Measurements from ENCODE around the gene ANTXR1. TPM values are rescaled to one million over a fixed set of nuclear protein-coding genes. Genes with fewer than 3 reads are reported as not detected.

Gene ANTXR1
- total RNA-seq, 1 experiment from 2014 or later = 37.3 TPM

- Histone ChIP-seq H3K4me1 (ENCODE audit: insufficient read depth, low read length) (no peaks in the 10 kb centered on the region), H3K27me3 (ENCODE audit: insufficient read depth, low read length) (no peaks in the 10 kb centered on the region), H3K56ac (ENCODE audit: insufficient read length, low read depth, low read length) (no peak overlapping the region), H3K79me1 (ENCODE audit: insufficient read depth, low read depth, low read length, poor library complexity, severe bottlenecking) (no peaks in the 10 kb centered on the region), H3K18ac (ENCODE audit: insufficient read length, low read depth, low read length) (no peak overlapping the region), H2BK15ac (ENCODE audit: low read depth, low read length) (no peak overlapping the region), H3K9me3 (ENCODE audit: control insufficient read depth, low read depth, low read length) (no peaks in the 10 kb centered on the region), H4K91ac (ENCODE audit: insufficient read length, low read depth, low read length) (no peak overlapping the region), H3K23ac (ENCODE audit: insufficient read length, low read depth, low read length) (no peak overlapping the region), H3K79me2 (ENCODE audit: insufficient read depth, low read length) (no peaks in the 10 kb centered on the region), H3K23me2 (ENCODE audit: insufficient read length, low read depth, low read length, poor library complexity, severe bottlenecking) (no peaks in the 10 kb centered on the region), H3K9ac (ENCODE audit: extremely low read depth, insufficient read length, low read length) (no peak overlapping the region), H3K14ac (ENCODE audit: insufficient read depth, low read length) (no peak overlapping the region), H2AFZ (ENCODE audit: low read length) (no peak overlapping the region), H3K4ac (ENCODE audit: low read depth, low read length) (no peak overlapping the region), H4K8ac (replicated peaks; ENCODE audit: insufficient read length, low read depth, low read length) (no peak overlapping the region), H4K20me1 (ENCODE audit: control insufficient read depth, insufficient read depth, insufficient read length) (no peaks in the 10 kb centered on the region), H2AK5ac (ENCODE audit: insufficient read length, low read length) (no peak overlapping the region), H3K4me2 (ENCODE audit: insufficient read depth, insufficient read length, low read length) (no peak overlapping the region), H3K27ac (ENCODE audit: insufficient read length, low read depth, low read length) (no peak overlapping the region), H4K5ac (ENCODE audit: insufficient read length, low read depth, low read length) (no peak overlapping the region), H3T11ph (ENCODE audit: low read length) (no peak overlapping the region), H2BK120ac (ENCODE audit: low read depth, low read length, poor library complexity, severe bottlenecking) (no peak overlapping the region), H2BK5ac (ENCODE audit: insufficient read length, low read length) (no peak overlapping the region), H2BK20ac (ENCODE audit: low read depth, low read length, poor library complexity, severe bottlenecking) (no peak overlapping the region), H2BK12ac (ENCODE audit: insufficient read length, low read depth, low read length) (no peak overlapping the region)
- WGBS (ENCODE audit: extremely low coverage, insufficient read length, low lambda C conversion rate) = no CpG with 5 or more reads among the region's 1 CpG
- Mint-ChIP-seq H3K9me3 (no peaks in the 10 kb centered on the region), H3K27ac (no peak overlapping the region), H3K4me1 (no peaks in the 10 kb centered on the region), H3K36me3 (ENCODE audit: insufficient read depth in 1 of 3, low read depth in 3 of 3) (peaks cover 8 to 32% (median 9%) of the 10 kb centered on the region in 3 experiments; a peak in 5 of 7 replicates), H3K4me3 (no peak overlapping the region), H3K27me3 (ENCODE audit: low read depth) (no peaks in the 10 kb centered on the region)
- TF ChIP-seq, protein P1, sequence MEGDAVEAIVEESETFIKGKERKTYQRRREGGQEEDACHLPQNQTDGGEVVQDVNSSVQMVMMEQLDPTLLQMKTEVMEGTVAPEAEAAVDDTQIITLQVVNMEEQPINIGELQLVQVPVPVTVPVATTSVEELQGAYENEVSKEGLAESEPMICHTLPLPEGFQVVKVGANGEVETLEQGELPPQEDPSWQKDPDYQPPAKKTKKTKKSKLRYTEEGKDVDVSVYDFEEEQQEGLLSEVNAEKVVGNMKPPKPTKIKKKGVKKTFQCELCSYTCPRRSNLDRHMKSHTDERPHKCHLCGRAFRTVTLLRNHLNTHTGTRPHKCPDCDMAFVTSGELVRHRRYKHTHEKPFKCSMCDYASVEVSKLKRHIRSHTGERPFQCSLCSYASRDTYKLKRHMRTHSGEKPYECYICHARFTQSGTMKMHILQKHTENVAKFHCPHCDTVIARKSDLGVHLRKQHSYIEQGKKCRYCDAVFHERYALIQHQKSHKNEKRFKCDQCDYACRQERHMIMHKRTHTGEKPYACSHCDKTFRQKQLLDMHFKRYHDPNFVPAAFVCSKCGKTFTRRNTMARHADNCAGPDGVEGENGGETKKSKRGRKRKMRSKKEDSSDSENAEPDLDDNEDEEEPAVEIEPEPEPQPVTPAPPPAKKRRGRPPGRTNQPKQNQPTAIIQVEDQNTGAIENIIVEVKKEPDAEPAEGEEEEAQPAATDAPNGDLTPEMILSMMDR (conservative IDR thresholded peaks at IDR 0.05) = no peak
- DNase-seq = no peak
Measured at GRCh38 chr2:69046221-69046662, 33.3 kb downstream of the ANTXR1 start.
